Activated CD4-positive, alpha-beta T cell treated with anti-CD3 and anti-CD28 coated beads, Interleukin-10, Interleukin-2, amounts not matched to agents 100 ng/mL and 50 ng/mL, durations not matched to agents 16 hours and 8 hours (primary cell): ENCODE results near the gene FIBP.

Experiments
- DNase-seq: peaks from one replicate; pipeline ENCODE4 v3.0.0-alpha.2; 2020

FIBP gene

GRCh38 chr11:65887723-65888162, 528 bp downstream of the FIBP start:
- peak; percentile 34 for DNase-seq

- no peak for DNase-seq
Observed at GRCh38 chr11:65886826-65887722, 1.2 kb downstream of the FIBP start.

GRCh38 chr11:65885808-65886536, 2.3 kb downstream of the FIBP start:
- no peak for DNase-seq

GRCh38 chr11:65885231-65885630, 3.0 kb downstream of the FIBP start:
- DNase-seq = no peak

- DNase-seq = peak; percentile 89
Observed at GRCh38 chr11:65884716-65885092, 3.6 kb downstream of the FIBP start.

- no peak for DNase-seq
Observed at GRCh38 chr11:65883786-65884715, 4.2 kb downstream of the FIBP start.

GRCh38 chr11:65883058-65883761, 5.1 kb downstream of the FIBP start:
- no peak for DNase-seq

- no peak for DNase-seq
Observed at GRCh38 chr11:65882120-65883057, 5.9 kb downstream of the FIBP start.

- DNase-seq = peak; percentile 58
Observed at GRCh38 chr11:65880844-65881421, 7.3 kb downstream of the FIBP start.

GRCh38 chr11:65880027-65880426, 8.2 kb downstream of the FIBP start:
- no peak for DNase-seq

GRCh38 chr11:65879617-65880016, 8.7 kb downstream of the FIBP start, which contains the start of gene CTSW:
CTSW (plus strand) TSS chr11:65879837; CDS start chr11:65879855, 18 bp downstream.
- peak; percentile 48 for DNase-seq

- DNase-seq = peak; percentile 97
Observed at GRCh38 chr11:65873318-65874156, 14.7 kb downstream of the FIBP start.

- no peak for DNase-seq
Observed at GRCh38 chr11:65872586-65873317, 15.5 kb downstream of the FIBP start, which contains the start of gene EFEMP2. EFEMP2 (minus strand) TSS chr11:65872800; CDS start chr11:65872354, 446 bp downstream.

- no peak for DNase-seq
Observed at GRCh38 chr11:65871811-65872548, 16.3 kb downstream of the FIBP start.

GRCh38 chr11:65870706-65871681, 17.3 kb downstream of the FIBP start:
- no peak for DNase-seq

- no peak for DNase-seq
Observed at GRCh38 chr11:65870307-65870658, 18.0 kb downstream of the FIBP start.
